ENCODE measurements around the gene FRMD7.

DNA sequence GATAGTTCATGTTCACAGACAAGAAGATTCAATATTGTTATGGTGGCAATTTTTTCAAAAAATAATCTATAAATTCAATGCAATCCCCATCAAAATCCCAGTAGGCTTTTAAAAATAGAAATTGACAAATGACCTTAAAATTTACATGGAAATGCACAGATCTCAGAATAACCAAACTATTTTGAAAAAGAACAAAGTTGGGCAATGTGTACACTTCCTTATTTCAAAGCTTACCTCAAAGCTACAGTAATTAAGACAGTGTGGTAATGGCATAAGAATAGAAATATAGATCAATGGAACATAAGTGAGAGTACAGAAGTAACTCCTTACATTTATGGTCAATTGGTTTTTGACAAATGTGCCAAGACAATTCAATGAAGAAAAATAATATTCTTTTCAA lies 39.0 kb downstream of the FRMD7 start:
- TF ChIP-seq, protein P1, sequence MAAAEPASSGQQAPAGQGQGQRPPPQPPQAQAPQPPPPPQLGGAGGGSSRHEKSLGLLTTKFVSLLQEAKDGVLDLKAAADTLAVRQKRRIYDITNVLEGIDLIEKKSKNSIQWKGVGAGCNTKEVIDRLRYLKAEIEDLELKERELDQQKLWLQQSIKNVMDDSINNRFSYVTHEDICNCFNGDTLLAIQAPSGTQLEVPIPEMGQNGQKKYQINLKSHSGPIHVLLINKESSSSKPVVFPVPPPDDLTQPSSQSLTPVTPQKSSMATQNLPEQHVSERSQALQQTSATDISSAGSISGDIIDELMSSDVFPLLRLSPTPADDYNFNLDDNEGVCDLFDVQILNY (CRISPR knock-in tag; IDR thresholded peaks at IDR 0.05): no peak
- TF ChIP-seq, protein P2, sequence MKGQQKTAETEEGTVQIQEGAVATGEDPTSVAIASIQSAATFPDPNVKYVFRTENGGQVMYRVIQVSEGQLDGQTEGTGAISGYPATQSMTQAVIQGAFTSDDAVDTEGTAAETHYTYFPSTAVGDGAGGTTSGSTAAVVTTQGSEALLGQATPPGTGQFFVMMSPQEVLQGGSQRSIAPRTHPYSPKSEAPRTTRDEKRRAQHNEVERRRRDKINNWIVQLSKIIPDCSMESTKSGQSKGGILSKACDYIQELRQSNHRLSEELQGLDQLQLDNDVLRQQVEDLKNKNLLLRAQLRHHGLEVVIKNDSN (CRISPR knock-in tag; IDR thresholded peaks at IDR 0.05): no peak
- TF ChIP-seq, protein P3, sequence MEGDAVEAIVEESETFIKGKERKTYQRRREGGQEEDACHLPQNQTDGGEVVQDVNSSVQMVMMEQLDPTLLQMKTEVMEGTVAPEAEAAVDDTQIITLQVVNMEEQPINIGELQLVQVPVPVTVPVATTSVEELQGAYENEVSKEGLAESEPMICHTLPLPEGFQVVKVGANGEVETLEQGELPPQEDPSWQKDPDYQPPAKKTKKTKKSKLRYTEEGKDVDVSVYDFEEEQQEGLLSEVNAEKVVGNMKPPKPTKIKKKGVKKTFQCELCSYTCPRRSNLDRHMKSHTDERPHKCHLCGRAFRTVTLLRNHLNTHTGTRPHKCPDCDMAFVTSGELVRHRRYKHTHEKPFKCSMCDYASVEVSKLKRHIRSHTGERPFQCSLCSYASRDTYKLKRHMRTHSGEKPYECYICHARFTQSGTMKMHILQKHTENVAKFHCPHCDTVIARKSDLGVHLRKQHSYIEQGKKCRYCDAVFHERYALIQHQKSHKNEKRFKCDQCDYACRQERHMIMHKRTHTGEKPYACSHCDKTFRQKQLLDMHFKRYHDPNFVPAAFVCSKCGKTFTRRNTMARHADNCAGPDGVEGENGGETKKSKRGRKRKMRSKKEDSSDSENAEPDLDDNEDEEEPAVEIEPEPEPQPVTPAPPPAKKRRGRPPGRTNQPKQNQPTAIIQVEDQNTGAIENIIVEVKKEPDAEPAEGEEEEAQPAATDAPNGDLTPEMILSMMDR (IDR thresholded peaks at IDR 0.05): no peak
- TF ChIP-seq NR2C2 (CRISPR knock-in tag; IDR thresholded peaks at IDR 0.05): no peak
- no peak for TF ChIP-seq ESRRA (CRISPR knock-in tag; IDR thresholded peaks at IDR 0.05; ENCODE audit: borderline replicate concordance)

All from WTC11 (cell line).